COLO668 (cell line): ENCODE measurements around the gene C9orf43.
A peak's percentile ranks its signal among the peaks of the same experiment; 100 is the strongest.
"Not testable (repeated sequence)": the region's sequence is repeated elsewhere in the genome, so short reads cannot be mapped to it uniquely, and the experiment has no call there.

ENCODE experiments used
- DNase-seq: peaks from one replicate; lab custom pipeline; 2025; ENCODE audit not compliant: unreplicated experiment; lab: John Stamatoyannopoulos, UW

C9orf43 gene

DNA sequence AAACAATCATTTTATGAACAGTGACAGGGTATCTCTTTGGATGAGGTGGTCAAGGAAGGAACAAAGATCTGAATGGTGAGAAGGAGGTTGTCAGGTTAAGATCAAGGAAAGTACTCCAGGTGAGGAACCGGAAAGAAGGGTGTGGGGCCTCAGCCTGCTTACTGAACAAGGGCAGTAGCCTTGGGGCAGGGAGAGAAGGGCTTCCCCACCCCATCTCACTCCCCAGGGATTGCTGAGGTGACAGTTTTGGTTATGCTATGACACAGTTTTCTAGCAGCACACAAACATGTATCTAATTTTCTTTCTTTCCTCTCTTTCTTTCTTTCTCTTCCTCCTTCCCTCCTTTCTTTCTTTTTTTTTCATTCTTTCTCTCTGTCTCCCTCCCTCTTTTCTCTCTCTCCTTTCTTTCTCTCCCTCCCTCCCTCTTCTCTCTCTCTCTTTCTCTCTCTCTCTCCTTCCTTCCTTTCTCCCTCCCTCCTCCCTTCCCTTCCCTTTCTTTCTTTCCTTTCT lies 29.6 kb upstream of the C9orf43 start:
- peak; percentile 9 for DNase-seq

GRCh38 chr9:113381441-113381840 lies 29.1 kb upstream of the C9orf43 start:
- not testable (repeated sequence) for DNase-seq

DNA sequence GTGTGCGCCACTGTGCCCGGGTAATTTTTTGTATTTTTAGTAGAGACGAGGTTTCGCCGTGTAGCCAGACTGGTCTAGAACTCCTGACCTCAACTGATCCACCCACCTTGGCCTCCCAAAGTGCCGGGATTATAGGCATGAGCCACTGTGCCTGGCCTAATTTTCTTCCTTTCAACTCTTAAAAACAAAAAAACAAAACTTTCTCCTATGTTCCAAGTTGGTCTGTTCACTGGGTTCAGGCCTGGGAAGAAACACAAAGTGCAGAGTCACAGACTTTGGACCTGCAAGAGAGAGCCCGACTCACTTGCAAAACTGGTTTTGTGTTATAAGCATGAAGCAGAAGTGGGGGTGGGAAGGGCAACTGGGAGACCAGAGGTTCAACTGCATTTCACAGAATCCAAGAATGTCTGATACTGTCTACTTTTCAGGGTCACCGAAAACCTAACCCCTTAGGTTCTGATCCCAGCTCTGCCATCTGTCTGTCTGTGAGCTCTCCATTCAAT lies 28.6 kb upstream of the C9orf43 start:
- DNase-seq = no peak

GRCh38 chr9:113386571-113387393 lies 23.8 kb upstream of the C9orf43 start:
- DNase-seq = no peak

- DNase-seq = peak; percentile 17
These were observed 22.9 kb upstream of the C9orf43 start for GRCh38 chr9:113387560-113388230.

DNA sequence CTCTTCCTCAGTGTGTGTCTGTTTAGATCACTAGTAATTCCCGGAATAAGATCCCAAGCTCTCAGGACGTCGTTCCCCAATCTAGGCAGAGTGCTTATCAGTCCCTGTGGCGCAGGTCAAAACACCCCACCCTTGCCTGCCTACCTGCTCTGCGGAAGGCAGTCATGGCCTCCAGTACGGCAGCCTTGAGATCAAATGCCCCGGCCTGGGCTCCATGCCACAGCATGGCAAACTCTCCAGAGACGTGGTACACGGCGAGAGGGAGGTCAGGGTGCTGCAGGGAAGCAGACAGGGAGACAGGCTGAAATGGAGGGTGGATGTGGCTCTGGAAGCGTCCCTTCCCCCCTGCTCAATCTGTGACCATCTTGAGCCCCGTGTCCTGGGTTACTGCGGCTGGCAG lies 21.7 kb upstream of the C9orf43 start:
- no peak for DNase-seq

DNA sequence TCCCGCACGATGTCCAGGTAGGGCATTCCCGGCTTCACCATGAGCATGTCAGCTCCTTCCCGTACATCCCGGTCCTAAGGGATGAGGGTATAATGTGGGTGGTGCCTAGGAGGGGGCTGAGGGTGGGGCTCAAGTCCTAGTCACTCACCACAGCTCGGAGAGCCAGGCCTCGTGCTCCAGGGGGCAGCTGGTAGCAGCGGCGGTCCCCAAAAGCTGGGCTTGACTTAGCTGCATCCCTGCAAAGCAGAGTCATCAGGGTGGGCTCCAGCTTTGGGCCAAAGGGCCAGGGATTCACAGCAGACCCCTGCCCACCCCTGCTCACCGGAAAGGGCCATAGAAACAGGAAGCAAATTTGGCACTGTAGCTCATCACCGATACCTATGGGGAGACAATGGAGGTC lies 21.1 kb upstream of the C9orf43 start:
- DNase-seq = no peak

DNA sequence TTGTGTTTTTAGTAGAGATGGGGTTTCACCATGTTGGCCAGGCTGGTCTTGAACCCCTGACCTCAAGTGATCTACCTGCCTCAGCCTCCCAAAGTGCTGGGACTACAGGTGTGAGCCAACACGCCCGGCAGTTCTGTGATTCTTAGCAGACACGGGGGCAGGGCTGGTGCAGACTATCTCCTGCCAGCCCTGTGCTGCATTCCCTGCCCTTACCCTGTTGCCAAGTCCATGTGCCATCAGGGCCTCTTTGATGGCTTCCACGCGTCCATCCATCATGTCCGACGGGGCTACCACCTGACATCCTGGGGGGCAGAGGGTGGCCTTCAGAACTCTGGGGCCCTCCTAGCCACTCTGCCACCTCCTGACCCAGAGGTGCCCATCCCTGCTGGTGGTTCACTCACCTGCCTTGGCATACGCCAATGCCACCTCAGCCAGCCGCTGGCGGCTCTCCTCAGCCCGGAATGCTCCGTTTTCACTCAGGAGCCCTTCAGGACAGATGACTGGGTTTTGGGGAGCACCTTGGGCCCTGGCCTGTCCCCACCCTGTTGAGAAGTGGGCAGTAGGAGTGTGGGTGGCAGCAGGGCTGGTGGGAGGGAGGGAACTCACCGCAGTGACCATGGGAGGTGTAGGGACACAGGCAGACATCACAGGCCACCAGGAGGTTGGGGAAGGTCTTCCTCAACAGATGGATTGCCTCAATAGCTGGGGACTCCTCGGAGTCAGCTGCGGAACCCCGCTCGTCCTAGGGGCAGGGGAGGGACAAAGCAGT lies 20.2 kb upstream of the C9orf43 start:
- DNase-seq = no peak

GRCh38 chr9:113391917-113392316 lies 18.6 kb upstream of the C9orf43 start:
- DNase-seq = no peak

DNA sequence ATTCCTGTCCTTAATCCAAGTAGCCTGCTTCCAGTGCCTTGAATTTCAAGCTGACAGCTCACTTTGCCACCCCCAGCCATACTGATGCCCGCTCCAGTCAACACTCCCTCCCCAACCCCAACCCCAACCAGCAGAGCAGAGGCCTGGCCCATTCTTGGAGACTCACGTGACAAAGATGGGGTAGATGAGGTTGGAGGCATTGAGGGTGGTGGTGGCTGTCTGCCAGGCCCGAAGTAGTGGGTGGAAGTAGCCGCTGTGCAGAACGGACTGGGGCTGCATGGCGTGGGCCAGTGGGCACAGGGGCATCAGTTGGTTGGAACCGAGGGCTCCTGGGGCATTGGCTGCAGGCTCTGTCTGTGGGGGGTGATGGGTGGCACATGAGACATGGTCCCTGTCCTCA lies 17.3 kb upstream of the C9orf43 start:
- DNase-seq = no peak

DNA sequence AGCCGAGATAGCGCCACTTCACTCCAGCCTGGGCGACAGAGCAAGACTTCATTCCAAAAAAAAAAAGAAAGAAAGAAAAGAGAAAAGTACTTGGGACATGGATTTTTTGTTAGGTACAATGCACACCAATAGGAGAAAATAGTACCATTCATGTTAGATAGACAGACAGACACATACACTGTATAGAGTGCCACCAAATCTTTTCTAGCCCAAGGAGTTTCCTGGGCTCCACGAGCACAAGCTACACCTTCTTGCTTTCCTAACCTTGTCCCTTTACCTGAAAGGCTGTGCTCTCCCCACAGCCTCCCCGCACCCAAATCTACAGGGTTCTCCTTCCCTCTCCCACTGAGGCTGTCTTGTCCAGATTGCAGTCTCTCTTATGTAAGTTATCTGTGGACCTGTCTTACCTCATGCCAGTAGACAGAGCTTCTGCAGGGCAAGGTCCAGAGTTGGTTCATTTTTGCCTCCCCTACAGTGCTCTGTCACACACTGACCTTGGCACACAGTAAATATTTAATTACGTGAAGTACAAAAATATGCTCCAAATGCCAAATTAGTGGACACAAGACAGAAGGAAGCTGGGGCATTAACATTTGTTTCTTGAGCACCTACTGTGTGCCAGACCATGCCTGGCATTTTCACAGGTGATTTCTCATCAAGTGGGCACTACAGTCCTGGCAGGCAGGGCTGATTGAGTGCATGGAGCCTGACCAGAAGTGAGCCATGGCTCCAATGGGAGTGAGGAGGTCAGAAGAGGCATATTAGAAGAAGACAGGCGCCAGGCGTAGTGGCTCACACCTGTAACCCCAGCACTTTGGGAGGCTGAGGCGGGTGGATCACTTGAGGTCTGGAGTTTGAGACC lies 15.3 kb upstream of the C9orf43 start:
- DNase-seq = no peak

DNA sequence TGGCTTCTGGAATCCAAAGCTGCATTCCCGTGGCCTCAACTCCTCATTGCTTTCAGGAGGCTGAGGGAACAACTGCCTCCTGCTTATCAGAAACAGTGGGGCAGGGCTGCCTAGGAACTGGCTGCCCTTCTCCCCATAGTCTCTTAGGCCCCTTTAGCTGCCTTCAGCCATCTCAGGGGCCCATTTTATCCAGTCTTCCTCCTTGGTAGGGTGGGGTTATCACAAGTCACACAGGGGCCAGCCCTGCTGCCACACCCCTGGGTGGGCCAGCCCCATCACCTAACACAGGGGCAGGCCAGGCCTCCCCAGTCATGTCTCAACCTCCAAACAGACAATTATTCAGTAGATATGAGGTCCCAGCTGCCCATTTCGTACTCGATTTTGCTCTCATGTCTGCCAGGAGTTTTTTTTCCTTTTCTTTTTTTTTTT lies 13.3 kb upstream of the C9orf43 start:
- DNase-seq = no peak

GRCh38 chr9:113398796-113399195 lies 11.8 kb upstream of the C9orf43 start:
- DNase-seq = no peak

GRCh38 chr9:113399646-113400200 lies 10.8 kb upstream of the C9orf43 start:
- no peak for DNase-seq

GRCh38 chr9:113401027-113401792 lies 9.3 kb upstream of the C9orf43 start, which contains the start of gene ALAD:
Gene ALAD (minus strand): TSS chr9:113401284. CDS start chr9:113393559, 7,725 bp downstream.
- peak; percentile 99 for DNase-seq

GRCh38 chr9:113403646-113404045 lies 6.9 kb upstream of the C9orf43 start:
- no peak for DNase-seq

- not testable (repeated sequence) for DNase-seq
These were observed 4.2 kb upstream of the C9orf43 start for GRCh38 chr9:113406353-113406752.

DNA sequence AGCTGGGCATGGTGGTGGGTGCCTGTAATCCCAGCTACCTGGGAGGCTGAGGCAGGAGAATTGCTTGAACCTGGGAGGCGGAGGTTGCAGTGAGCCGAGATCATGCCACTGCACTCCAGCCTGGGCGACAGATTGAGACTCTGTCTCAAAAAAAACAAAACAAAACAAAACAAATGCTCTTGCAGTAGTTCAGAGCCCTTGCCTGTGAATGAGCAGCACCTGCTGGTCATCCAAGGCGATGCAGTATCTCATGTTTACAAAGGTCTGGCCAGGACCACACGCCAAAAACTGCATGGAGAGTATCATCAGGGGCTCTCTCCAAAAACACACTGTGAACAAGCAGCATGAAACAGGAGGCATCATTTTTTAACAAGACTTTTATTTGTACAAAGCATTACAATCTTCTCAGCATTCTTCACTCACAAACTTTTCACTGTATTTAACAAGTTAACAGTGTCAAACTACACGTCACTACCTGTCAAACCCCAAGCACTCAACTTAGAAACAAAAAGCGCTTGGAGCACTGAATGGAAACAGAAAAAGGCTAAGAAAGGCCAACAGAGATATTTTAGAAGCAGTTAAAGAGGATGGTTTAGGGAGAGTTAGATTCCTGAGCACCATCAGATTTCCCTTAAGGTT lies 3.6 kb upstream of the C9orf43 start:
- DNase-seq = peak; percentile 35

GRCh38 chr9:113409481-113409880 lies 1.1 kb upstream of the C9orf43 start:
- no peak for DNase-seq
